MM.1S (cell line): ENCODE measurements around the gene ITGAV.

Experiments
- DNase-seq: peaks from one replicate; pipeline ENCODE4 v3.0.0-alpha.2; 2015
- H2AFZ ChIP-seq: fragments of 300-600 bp; sonication (generic); 2 replicates; pipeline ENCODE4 v1.6.0; 2016; ENCODE audit warnings: antibody characterized with exemption, low read length
- H3F3A ChIP-seq: fragments of 300-600 bp; sonication (generic); 2 replicates; pipeline ENCODE4 v1.6.1; 2016; ENCODE audit warnings: mild to moderate bottlenecking, antibody characterized with exemption, low read length, moderate library complexity, mixed read lengths; ENCODE audit not compliant: insufficient read depth
- H3K27ac ChIP-seq: fragments of 300-600 bp; sonication (generic); 2 replicates; pipeline ENCODE4 v1.5.1; 2016; ENCODE audit warnings: mild to moderate bottlenecking, low read length
- H3K27me3 ChIP-seq: fragments of 300-600 bp; sonication (generic); replicated peaks from 2 replicates; pipeline ENCODE4 v1.6.0; 2016; ENCODE audit warnings: low read length; ENCODE audit not compliant: insufficient read depth
- H3K36me3 ChIP-seq: fragments of 300-600 bp; sonication (generic); replicated peaks from 2 replicates; pipeline ENCODE4 v1.6.1; 2016; ENCODE audit warnings: mild to moderate bottlenecking, low read length, mixed read lengths; ENCODE audit not compliant: insufficient read depth
- H3K4me1 ChIP-seq: fragments of 300-600 bp; sonication (generic); 2 replicates; pipeline ENCODE4 v1.6.1; 2016; ENCODE audit warnings: low read length, mixed read lengths
- H3K4me2 ChIP-seq: fragments of 300-600 bp; sonication (generic); 2 replicates; pipeline ENCODE4 v1.6.0; 2016; ENCODE audit warnings: low read depth, low read length
- H3K4me3 ChIP-seq: fragments of 300-600 bp; sonication (generic); 2 replicates; pipeline ENCODE4 v1.5.1; 2016; ENCODE audit warnings: low read length, mixed read lengths
- H3K79me2 ChIP-seq: fragments of 300-600 bp; sonication (generic); 2 replicates; pipeline ENCODE4 v1.6.1; 2016; ENCODE audit warnings: mixed run types, low read length, mixed read lengths
- H3K9ac ChIP-seq: fragments of 300-600 bp; sonication (generic); 2 replicates; pipeline ENCODE4 v1.6.1; 2016; ENCODE audit warnings: low read length, mixed read lengths
- H3K9me2 ChIP-seq: fragments of 300-600 bp; sonication (generic); replicated peaks from 2 replicates; pipeline ENCODE4 v1.6.1; 2016; ENCODE audit warnings: mild to moderate bottlenecking, low read length, mixed read lengths; ENCODE audit not compliant: insufficient read depth
- H3K9me3 ChIP-seq: fragments of 300-600 bp; sonication (generic); replicated peaks from 2 replicates; pipeline ENCODE4 v1.6.1; 2016; ENCODE audit warnings: mild to moderate bottlenecking, low read length, mixed read lengths; ENCODE audit not compliant: insufficient read depth
- H4K20me1 ChIP-seq: fragments of 300-600 bp; sonication (generic); 2 replicates; pipeline ENCODE4 v1.6.1; 2016; ENCODE audit warnings: mild to moderate bottlenecking, low read length, moderate library complexity, mixed read lengths; ENCODE audit not compliant: insufficient read depth
- CTCF ChIP-seq: fragments of 300-600 bp; sonication (generic); IDR thresholded peaks from 2 replicates; pipeline ENCODE4 v1.5.1; 2016; ENCODE audit warnings: antibody characterized with exemption, low read length, mixed read lengths
- EZH2 ChIP-seq: fragments of 300-600 bp; sonication (generic); optimal IDR thresholded peaks from 2 replicates; pipeline ENCODE3; 2017; ENCODE audit warnings: low read depth, mild to moderate bottlenecking, antibody characterized with exemption, low read length, mixed read lengths
- EZH2phosphoT487 ChIP-seq: fragments of 300-600 bp; sonication (generic); IDR thresholded peaks from 2 replicates; pipeline ENCODE4 v1.6.1; 2018; ENCODE audit warnings: antibody characterized with exemption, low read length

ITGAV gene

GRCh38 chr2:186629250-186629996, 39.6 kb downstream of the ITGAV start:
- Histone ChIP-seq H3K36me3 (no peaks in the 10 kb centered on the region), H3K4me1 (no peaks in the 10 kb centered on the region), H3K4me3 (no peak overlapping the region), H3F3A (no peaks in the 10 kb centered on the region), H3K9me3 (no peaks in the 10 kb centered on the region), H3K4me2 (no peak overlapping the region), H3K27ac (no peak overlapping the region), H2AFZ (no peak overlapping the region), H3K27me3 (no peaks in the 10 kb centered on the region), H3K9me2 (no peaks in the 10 kb centered on the region), H3K79me2 (no peaks in the 10 kb centered on the region), H4K20me1 (no peaks in the 10 kb centered on the region; the same call in 1 of the 2 replicates), H3K9ac (no peak overlapping the region)
- TF ChIP-seq EZH2 (no peak), CTCF (no peak), EZH2phosphoT487 (no peak)
- DNase-seq = no peak

DNA sequence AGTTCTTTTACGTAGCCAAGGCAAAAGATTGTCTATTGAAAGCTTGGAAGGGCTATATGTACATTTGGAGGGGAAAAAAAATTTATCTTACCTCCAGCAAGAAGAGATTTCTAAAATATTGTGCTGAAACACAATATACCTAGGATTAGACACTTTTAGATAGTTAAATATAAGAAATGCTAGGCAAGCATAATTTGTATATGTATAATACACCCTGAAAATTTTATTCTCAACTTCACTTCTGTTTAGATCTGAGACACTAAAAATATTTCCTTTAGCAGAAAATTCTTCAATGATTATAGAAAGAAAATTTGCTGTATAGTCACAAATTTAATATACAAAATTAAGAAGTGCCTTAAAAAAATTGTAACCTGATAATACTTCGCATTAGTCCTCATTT, 42.6 kb downstream of the ITGAV start:
- H4K20me1 ChIP-seq = no peaks in the 10 kb centered on the region; the same call in 1 of the 2 replicates
- no peaks in the 10 kb centered on the region for H3K36me3 ChIP-seq
- H3K4me2 ChIP-seq = no peak overlapping the region
- no peaks in the 10 kb centered on the region for H3K79me2 ChIP-seq
- H3K27ac ChIP-seq = no peak overlapping the region
- H3F3A ChIP-seq = no peaks in the 10 kb centered on the region
- H3K9ac ChIP-seq = no peak overlapping the region
- no peak overlapping the region for H2AFZ ChIP-seq
- H3K9me3 ChIP-seq = no peaks in the 10 kb centered on the region
- no peaks in the 10 kb centered on the region for H3K27me3 ChIP-seq
- TF ChIP-seq EZH2 = no peak
- TF ChIP-seq CTCF = no peak
- TF ChIP-seq EZH2phosphoT487 = no peak
- no peaks in the 10 kb centered on the region for H3K9me2 ChIP-seq
- H3K4me3 ChIP-seq = no peak overlapping the region
- H3K4me1 ChIP-seq = no peaks in the 10 kb centered on the region
- no peak for DNase-seq

GRCh38 chr2:186634701-186635100, 44.8 kb downstream of the ITGAV start:
- TF ChIP-seq CTCF (no peak), EZH2phosphoT487 (no peak), EZH2 (no peak)
- Histone ChIP-seq H3K9me2 (no peaks in the 10 kb centered on the region), H3K27me3 (no peaks in the 10 kb centered on the region), H3K4me2 (no peak overlapping the region), H3K4me3 (no peak overlapping the region), H3K27ac (no peak overlapping the region), H3K9me3 (no peaks in the 10 kb centered on the region), H3K4me1 (peaks cover 9% of the 10 kb centered on the region), H2AFZ (no peak overlapping the region), H3K9ac (no peak overlapping the region), H3K36me3 (no peaks in the 10 kb centered on the region), H4K20me1 (no peaks in the 10 kb centered on the region; the same call in 1 of the 2 replicates), H3K79me2 (no peaks in the 10 kb centered on the region), H3F3A (peaks cover 4% of the 10 kb centered on the region)
- no peak for DNase-seq
